NCI-H1436 treated with DMSO at 0.1 percent for 48 hours (cell line): ENCODE results near the gene FUT8.

Experiments
- DNase-seq: peaks from one replicate; lab custom pipeline; 2025; lab: John Stamatoyannopoulos, UW

The FUT8 gene

DNA sequence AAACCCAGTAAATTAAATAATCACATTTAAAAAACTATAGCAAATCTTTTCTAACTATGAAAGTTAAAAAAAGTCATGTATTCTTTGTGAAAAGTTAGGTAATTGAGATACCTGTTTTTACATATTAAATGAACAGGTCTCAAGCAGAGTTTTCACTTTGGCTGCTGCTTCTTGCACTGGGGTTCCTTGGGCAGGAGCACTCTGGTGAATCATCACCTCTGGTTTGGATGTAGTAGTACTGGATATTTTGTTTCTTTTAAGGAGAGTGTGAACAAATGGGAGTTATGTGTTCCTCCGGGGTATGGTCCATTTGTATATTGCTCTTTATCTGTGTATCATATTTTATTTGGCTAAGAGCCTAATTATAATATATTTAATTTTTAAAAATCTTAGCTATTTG, 82.7 kb downstream of the FUT8 start:
- no peak for DNase-seq

- no peak for DNase-seq
These were observed 83.9 kb downstream of the FUT8 start for GRCh38 chr14:65496178-65496993.

GRCh38 chr14:65499138-65499537, 86.6 kb downstream of the FUT8 start:
- no peak for DNase-seq

- no peak for DNase-seq
These were observed 87.5 kb downstream of the FUT8 start for GRCh38 chr14:65500075-65500474.

- DNase-seq = no peak
These were observed 88.8 kb downstream of the FUT8 start for GRCh38 chr14:65501328-65501727.

DNA sequence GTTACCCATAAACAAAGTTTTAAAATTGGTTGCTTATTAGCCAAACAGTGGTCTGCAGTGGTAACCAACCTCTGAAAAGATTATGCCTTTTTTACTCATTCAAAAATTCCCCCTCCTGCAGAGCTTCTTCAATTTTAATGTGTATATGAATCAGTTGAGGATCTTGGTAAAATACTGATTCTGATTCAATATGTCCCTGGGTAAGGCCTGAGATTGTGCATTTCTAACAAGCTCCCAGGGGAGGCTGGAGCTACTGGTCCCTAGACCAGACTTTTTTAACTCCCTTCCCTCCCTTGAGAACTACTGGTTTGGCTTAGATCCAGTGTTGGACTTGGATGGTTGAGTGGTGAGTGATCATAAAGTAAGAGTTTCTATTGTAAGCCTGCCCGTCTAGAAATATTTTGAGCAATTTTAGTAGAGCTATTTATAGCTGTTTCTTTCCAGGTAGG, 90.2 kb downstream of the FUT8 start:
- DNase-seq = no peak

DNA sequence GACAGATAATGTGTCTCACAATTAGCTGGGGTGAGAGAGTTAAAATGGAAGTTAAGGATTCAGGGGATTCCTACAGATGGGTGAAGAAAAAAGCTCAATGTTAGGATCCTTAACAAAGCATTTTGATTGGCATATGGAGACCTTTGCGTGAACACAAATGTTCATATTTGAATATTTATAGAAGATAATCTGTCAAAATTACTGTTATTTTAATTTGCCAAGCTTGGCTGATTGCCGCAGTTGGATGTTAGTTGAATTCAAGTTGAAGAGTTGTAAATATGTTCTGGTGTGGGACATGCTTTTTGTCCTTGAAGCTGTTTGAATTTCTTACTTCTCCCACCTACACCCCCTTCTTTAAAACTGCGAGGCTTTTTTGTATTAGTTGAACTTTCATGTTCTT, 91.2 kb downstream of the FUT8 start:
- no peak for DNase-seq

GRCh38 chr14:65506801-65507200, 94.3 kb downstream of the FUT8 start:
- no peak for DNase-seq

GRCh38 chr14:65509842-65510241, 97.3 kb downstream of the FUT8 start:
- DNase-seq = no peak

GRCh38 chr14:65513671-65514070, 101.1 kb downstream of the FUT8 start:
- no peak for DNase-seq

GRCh38 chr14:65517635-65518542, 105.4 kb downstream of the FUT8 start:
- no peak for DNase-seq

GRCh38 chr14:65528069-65528468, 115.5 kb downstream of the FUT8 start:
- no peak for DNase-seq

DNA sequence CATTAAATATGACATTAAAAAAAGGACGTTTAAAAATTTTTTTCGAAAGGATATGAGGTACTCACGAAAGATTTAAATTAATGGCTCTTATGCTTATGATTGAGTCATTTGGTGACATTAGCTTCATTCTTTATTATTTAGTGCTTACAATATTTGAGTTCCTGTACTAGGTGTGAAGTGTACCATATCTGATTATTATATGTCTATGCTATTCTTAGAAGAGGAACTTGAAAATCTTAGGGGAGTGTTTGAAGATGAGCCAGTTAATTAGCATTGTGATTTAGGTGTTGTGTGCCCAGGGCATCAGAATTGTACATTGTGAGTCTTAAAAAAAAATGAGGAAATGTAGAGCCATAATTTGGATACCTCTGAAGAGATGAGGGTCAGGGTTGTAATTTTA, 118.6 kb downstream of the FUT8 start:
- no peak for DNase-seq

DNA sequence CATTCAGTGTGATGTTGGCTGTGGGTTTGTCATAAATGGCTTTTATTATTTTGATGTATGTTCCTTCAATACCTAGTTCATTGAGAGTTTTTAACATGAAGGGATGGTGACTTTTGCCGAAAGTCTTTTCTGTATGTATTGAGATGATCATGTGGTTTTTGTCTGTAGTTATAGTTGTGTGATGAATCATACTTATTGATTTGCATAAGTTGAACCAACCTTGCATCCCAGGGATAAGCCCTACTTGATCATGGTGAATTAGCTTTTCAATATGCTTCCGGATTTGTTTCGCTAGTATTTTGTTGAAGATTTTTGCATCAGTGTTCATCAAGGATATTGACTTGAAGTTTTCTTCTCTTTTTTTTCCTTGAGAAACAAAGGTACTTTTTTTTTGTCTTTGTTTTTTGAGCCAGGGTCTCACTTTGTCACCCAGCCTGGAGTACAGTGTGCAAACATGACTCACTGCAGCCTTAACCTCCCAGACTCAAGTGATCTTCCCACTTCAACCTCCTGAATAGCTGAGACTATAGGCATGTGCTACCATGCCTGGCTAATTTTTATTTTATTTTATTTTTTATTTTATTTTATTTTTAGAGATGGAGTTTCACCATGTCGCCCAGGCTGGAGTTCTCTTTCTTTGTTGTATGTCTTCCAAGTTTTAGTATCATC, 121.3 kb downstream of the FUT8 start:
- no peak for DNase-seq

GRCh38 chr14:65536781-65537423, 124.4 kb downstream of the FUT8 start:
- no peak for DNase-seq

DNA sequence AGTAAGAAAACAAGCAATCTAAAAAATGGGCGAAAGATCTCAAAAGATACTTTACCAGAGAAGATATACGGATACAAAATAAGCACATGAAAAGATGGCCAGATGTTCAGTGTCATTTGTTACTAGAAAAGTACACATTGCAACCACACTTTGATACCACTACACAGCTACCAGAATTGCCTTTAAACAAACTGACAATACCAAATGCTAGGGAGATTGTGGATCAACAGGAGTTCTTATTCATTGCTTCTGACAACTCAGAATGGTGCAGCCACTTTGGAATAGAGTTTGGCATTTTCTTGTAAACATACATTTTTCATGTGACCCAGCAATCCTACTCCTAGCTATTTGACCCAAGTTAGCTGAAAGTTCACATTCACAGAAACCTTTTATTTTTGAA, 136.3 kb downstream of the FUT8 start:
- DNase-seq = no peak

GRCh38 chr14:65549429-65549828, 136.9 kb downstream of the FUT8 start:
- no peak for DNase-seq

DNA sequence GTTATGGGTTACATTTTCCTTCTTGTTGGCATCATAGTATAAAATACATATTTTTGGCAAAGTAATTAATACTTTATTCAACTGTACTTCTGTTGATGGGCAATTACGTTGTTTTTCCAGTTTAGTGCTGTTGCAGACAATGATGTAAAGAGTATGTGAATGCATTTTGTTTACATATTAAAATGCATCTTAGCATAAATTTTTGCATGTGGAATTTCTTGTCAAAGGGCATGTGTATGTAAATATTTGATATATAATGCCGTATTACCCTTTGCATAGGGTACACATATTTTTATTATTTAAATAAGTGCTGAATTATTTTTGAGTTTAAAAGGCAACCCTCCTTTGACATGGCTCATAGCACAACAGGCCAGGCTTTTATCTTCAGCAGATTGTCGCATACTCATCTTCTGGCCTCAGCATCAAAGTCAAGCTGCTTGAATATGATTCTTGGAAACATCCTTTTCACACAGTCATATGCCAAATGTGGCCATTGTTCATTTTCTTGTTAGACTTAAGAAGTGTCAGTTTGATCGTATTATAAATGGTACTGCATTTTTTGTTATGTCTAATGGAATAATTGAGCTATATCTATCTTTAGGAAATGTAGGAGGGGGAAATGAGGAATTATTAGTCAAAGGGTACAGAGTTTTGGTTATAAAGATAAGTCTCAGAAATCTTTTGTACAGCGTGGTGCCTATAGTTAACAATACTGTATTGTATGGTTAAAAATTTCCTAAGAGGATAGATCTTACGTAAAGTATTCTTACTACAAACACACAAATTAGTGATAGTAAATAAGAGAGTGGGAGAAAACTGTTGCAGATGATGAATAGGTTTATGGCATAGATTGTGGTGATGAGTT, 138.5 kb downstream of the FUT8 start:
- no peak for DNase-seq

DNA sequence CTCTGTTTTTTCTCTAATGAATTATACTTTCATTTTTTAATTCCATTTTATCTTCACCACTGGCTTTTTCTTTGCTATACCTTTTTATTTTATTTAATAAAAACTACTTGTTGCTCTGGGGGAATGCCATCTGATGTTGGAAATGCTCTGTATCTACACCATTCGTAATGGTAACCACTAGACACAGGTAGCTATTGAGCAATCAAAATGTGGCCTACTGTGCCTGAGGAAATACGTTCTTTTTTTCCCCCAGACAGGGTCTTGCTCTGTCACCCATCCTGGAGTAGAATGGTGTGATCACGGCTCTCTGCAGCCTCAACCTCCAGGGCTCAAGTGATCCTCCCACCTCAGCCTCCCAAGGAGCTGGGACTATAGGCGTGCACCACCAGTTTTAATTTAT, 140.2 kb downstream of the FUT8 start:
- no peak for DNase-seq

DNA sequence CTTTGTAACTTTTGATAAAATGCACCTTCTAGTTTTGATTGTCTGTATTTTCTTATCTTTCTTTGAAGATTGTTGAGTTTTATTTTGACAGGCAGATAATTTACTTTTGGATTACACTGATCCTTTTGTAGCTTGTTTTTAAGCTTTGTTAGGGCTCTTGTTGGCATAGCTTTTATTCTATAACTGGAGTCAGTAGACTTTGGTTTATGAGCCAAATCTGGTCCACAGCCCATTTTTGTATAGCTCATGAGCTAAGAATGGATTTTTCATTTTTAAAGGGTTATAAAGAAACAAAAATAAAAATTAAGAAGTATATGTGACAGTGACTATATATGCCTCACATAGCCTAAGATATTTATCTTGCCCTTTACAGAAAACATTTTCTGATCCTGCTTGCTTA, 142.3 kb downstream of the FUT8 start:
- no peak for DNase-seq

DNA sequence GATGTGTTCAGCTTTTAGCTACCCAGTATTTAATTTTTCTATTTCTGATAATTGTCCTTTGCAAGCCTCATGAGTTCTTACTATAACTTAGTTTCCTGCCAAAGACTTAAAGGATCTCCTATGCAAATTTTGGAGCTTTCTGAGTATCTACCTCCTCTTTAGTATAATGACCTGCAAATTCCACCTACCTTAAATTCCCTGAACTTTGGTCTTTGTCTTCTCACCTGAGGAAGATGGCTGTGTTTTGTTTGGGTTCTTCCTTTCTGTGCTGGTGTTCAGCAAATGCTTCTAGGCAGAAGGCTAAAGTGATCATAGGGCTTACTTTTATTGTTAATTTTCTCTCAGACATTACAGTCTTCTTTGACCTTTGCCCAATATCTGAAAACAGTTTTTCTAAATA, 142.8 kb downstream of the FUT8 start:
- no peak for DNase-seq
